ENCODE results near the gene FAM186B.

Gene FAM186B

GRCh38 chr12:49627752-49628360 lies 22.4 kb upstream of the FAM186B start:
- 49% methylated on average over 3 of the region's 3 CpGs for WGBS
- no peak overlapping the region for H3K4ac ChIP-seq (ENCODE audit: low read depth in 1 of 2, low read length in 2 of 2)
- H4K91ac ChIP-seq (ENCODE audit: low read length), result no peak overlapping the region
- no peak overlapping the region for H3K27ac ChIP-seq (ENCODE audit: low read length, poor library complexity, severe bottlenecking)
- H2BK5ac ChIP-seq (ENCODE audit: low read depth, low read length, poor library complexity, severe bottlenecking), result no peak overlapping the region
- H3K4me3 ChIP-seq (ENCODE audit: insufficient read depth in 1 of 2, low read depth in 1 of 2, low read length in 2 of 2), result no peak overlapping the region
- no peaks in the 10 kb centered on the region for H3K9me3 ChIP-seq (ENCODE audit: control insufficient read depth, low read length)
- H3K79me1 ChIP-seq (replicated peaks; ENCODE audit: low read length, poor library complexity, severe bottlenecking), result peaks cover 18% of the 10 kb centered on the region
- peak; percentile 81 for DNase-seq
- H3K23ac ChIP-seq (ENCODE audit: low read length in 2 of 2), result no peak overlapping the region
- no peak overlapping the region for H2BK120ac ChIP-seq (ENCODE audit: low read depth, low read length)
- peaks cover 10% of the 10 kb centered on the region for H3K4me1 ChIP-seq (ENCODE audit: control insufficient read depth, insufficient read depth, low read depth, low read length)
- H3K4me2 ChIP-seq (ENCODE audit: low read length, poor library complexity, severe bottlenecking), result no peak overlapping the region
- H3K9ac ChIP-seq (ENCODE audit: low read length), result no peak overlapping the region
- no peak overlapping the region for H3K14ac ChIP-seq (ENCODE audit: low read length in 2 of 2)
- H4K8ac ChIP-seq (ENCODE audit: low read length), result no peak overlapping the region
- no peak overlapping the region for H2BK12ac ChIP-seq (ENCODE audit: low read length in 2 of 2)
- H3K36me3 ChIP-seq (ENCODE audit: control insufficient read depth in 1 of 2, insufficient read depth in 2 of 2, low read depth in 1 of 2, low read length in 2 of 2), result peaks cover 10 to 11% of the 10 kb centered on the region in 2 experiments
- no peaks in the 10 kb centered on the region for H3K27me3 ChIP-seq (ENCODE audit: control insufficient read depth in 1 of 2, insufficient read depth in 1 of 2, low read length in 2 of 2)
- no peak overlapping the region for H2AFZ ChIP-seq (ENCODE audit: low read depth, low read length)
- H3K18ac ChIP-seq (ENCODE audit: low read depth in 1 of 2, low read length in 2 of 2), result no peak overlapping the region
- no peak overlapping the region for H2AK5ac ChIP-seq (ENCODE audit: low read length, severe bottlenecking)
- H2BK15ac ChIP-seq (ENCODE audit: low read depth, poor library complexity, severe bottlenecking), result no peak overlapping the region

DNA sequence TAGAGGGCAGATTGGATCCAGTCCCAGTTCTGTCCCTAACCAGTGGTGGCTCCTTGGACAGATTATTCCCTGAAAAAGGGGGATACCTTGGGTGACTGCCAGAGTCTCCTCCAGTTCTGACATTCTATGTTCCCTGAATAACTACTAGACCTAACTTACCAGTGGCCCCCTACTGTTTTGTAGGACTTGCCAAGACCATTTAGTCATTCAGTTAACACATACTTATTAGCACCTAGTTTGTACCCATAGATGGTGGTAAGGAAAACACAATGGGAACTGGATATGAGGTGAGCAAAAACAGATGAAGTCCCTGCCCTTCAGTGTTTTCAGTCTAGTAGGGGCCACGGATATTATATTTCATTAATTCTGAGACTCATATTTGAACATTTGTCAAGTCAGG lies 21.4 kb upstream of the FAM186B start:
- WGBS, result no CpG with 5 or more reads among the region's 1 CpG
- H3K4me3 ChIP-seq (ENCODE audit: insufficient read depth in 1 of 2, low read depth in 1 of 2, low read length in 2 of 2), result no peak overlapping the region

DNA sequence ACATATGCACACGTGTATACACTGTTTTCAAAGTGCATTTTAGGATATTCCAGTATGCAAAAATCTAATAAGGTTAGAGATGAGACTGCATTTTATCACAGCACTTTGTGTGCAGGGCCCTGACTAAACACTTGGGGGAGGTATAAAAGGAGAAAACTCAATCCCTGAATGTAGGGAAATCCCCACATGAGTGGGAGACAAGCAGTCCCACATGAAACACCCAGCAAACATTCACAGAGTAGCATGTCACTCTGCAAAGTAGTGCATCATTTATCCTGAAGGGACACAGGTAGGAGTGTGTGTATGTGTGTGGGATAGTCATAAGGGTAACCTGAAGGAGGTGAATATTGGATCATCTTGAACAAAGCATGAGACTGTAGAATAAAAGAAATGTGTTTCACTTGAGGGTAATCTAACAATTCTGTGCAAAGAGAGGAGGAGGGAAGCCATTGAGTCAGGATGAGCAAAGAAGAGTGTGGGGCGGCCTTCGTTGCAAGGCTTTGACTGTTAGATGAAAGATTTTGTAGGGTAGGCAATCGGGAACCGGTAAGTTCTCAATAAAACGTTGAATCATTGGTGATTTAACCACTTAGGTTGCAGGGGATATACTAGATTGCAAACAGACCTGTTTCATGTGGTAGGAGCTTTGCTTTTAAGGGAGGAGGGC lies 20.9 kb upstream of the FAM186B start:
- Histone ChIP-seq H2AK5ac (ENCODE audit: low read length, severe bottlenecking) (no peak overlapping the region), H4K91ac (ENCODE audit: low read length) (no peak overlapping the region), H3K9me3 (ENCODE audit: control insufficient read depth, low read length) (no peaks in the 10 kb centered on the region), H2BK12ac (ENCODE audit: low read length in 2 of 2) (no peak overlapping the region), H2BK15ac (ENCODE audit: low read depth, poor library complexity, severe bottlenecking) (no peak overlapping the region), H4K8ac (ENCODE audit: low read length) (no peak overlapping the region), H2BK5ac (ENCODE audit: low read depth, low read length, poor library complexity, severe bottlenecking) (no peak overlapping the region), H3K14ac (ENCODE audit: low read length in 2 of 2) (no peak overlapping the region), H3K18ac (ENCODE audit: low read depth in 1 of 2, low read length in 2 of 2) (no peak overlapping the region), H3K4ac (ENCODE audit: low read depth in 1 of 2, low read length in 2 of 2) (no peak overlapping the region), H3K79me1 (replicated peaks; ENCODE audit: low read length, poor library complexity, severe bottlenecking) (peaks cover 19% of the 10 kb centered on the region), H3K27ac (ENCODE audit: low read length, poor library complexity, severe bottlenecking) (no peak overlapping the region), H2AFZ (ENCODE audit: low read depth, low read length) (no peak overlapping the region), H3K4me2 (ENCODE audit: low read length, poor library complexity, severe bottlenecking) (no peak overlapping the region), H3K4me1 (ENCODE audit: control insufficient read depth, insufficient read depth, low read depth, low read length) (peaks cover 20% of the 10 kb centered on the region), H3K36me3 (ENCODE audit: control insufficient read depth in 1 of 2, insufficient read depth in 2 of 2, low read depth in 1 of 2, low read length in 2 of 2) (peaks cover 0 to under 1% of the 10 kb centered on the region in 2 experiments), H2BK120ac (ENCODE audit: low read depth, low read length) (no peak overlapping the region), H3K23ac (ENCODE audit: low read length in 2 of 2) (no peak overlapping the region), H3K4me3 (ENCODE audit: insufficient read depth in 1 of 2, low read depth in 1 of 2, low read length in 2 of 2) (no peak overlapping the region), H3K27me3 (ENCODE audit: control insufficient read depth in 1 of 2, insufficient read depth in 1 of 2, low read length in 2 of 2) (no peaks in the 10 kb centered on the region), H3K9ac (ENCODE audit: low read length) (no peak overlapping the region)
- DNase-seq, result peak; percentile 53
- 98% methylated on average over 5 of the region's 6 CpGs for WGBS

More for the DNA sequence above, 21.4 kb upstream of the FAM186B start:
- Histone ChIP-seq H3K9me3 (ENCODE audit: control insufficient read depth, low read length) (no peaks in the 10 kb centered on the region), H2AK5ac (ENCODE audit: low read length, severe bottlenecking) (no peak overlapping the region), H3K4me1 (ENCODE audit: control insufficient read depth, insufficient read depth, low read depth, low read length) (peaks cover 19% of the 10 kb centered on the region), H2BK12ac (ENCODE audit: low read length in 2 of 2) (no peak overlapping the region), H2BK120ac (ENCODE audit: low read depth, low read length) (no peak overlapping the region), H3K79me1 (replicated peaks; ENCODE audit: low read length, poor library complexity, severe bottlenecking) (peaks cover 20% of the 10 kb centered on the region), H3K14ac (ENCODE audit: low read length in 2 of 2) (no peak overlapping the region), H4K91ac (ENCODE audit: low read length) (no peak overlapping the region), H4K8ac (ENCODE audit: low read length) (no peak overlapping the region), H2BK5ac (ENCODE audit: low read depth, low read length, poor library complexity, severe bottlenecking) (no peak overlapping the region), H3K4me2 (ENCODE audit: low read length, poor library complexity, severe bottlenecking) (no peak overlapping the region), H3K27ac (ENCODE audit: low read length, poor library complexity, severe bottlenecking) (no peak overlapping the region), H3K27me3 (ENCODE audit: control insufficient read depth in 1 of 2, insufficient read depth in 1 of 2, low read length in 2 of 2) (no peaks in the 10 kb centered on the region), H3K23ac (ENCODE audit: low read length in 2 of 2) (no peak overlapping the region), H3K36me3 (ENCODE audit: control insufficient read depth in 1 of 2, insufficient read depth in 2 of 2, low read depth in 1 of 2, low read length in 2 of 2) (peaks cover 3 to 6% of the 10 kb centered on the region in 2 experiments), H2BK15ac (ENCODE audit: low read depth, poor library complexity, severe bottlenecking) (no peak overlapping the region), H3K9ac (ENCODE audit: low read length) (no peak overlapping the region), H3K18ac (ENCODE audit: low read depth in 1 of 2, low read length in 2 of 2) (no peak overlapping the region), H3K4ac (ENCODE audit: low read depth in 1 of 2, low read length in 2 of 2) (no peak overlapping the region), H2AFZ (ENCODE audit: low read depth, low read length) (no peak overlapping the region)
- DNase-seq, result no peak

- peaks cover 9% of the 10 kb centered on the region for H3K79me1 ChIP-seq (replicated peaks; ENCODE audit: low read length, poor library complexity, severe bottlenecking)
Measured at GRCh38 chr12:49624921-49625577, 19.6 kb upstream of the FAM186B start.

More at GRCh38 chr12:49624921-49625577, 19.6 kb upstream of the FAM186B start:
- Histone ChIP-seq H2BK5ac (ENCODE audit: low read depth, low read length, poor library complexity, severe bottlenecking) (no peak overlapping the region), H3K14ac (ENCODE audit: low read length in 2 of 2) (no peak overlapping the region), H3K9ac (ENCODE audit: low read length) (no peak overlapping the region), H3K4me3 (ENCODE audit: insufficient read depth in 1 of 2, low read depth in 1 of 2, low read length in 2 of 2) (no peak overlapping the region), H3K36me3 (ENCODE audit: control insufficient read depth in 1 of 2, insufficient read depth in 2 of 2, low read depth in 1 of 2, low read length in 2 of 2) (no peaks in the 10 kb centered on the region), H3K27me3 (ENCODE audit: control insufficient read depth in 1 of 2, insufficient read depth in 1 of 2, low read length in 2 of 2) (no peaks in the 10 kb centered on the region), H2BK12ac (ENCODE audit: low read length in 2 of 2) (no peak overlapping the region), H3K23ac (ENCODE audit: low read length in 2 of 2) (no peak overlapping the region), H4K8ac (ENCODE audit: low read length) (no peak overlapping the region), H4K91ac (ENCODE audit: low read length) (no peak overlapping the region), H3K4me2 (ENCODE audit: low read length, poor library complexity, severe bottlenecking) (no peak overlapping the region), H3K4ac (ENCODE audit: low read depth in 1 of 2, low read length in 2 of 2) (no peak overlapping the region), H3K18ac (ENCODE audit: low read depth in 1 of 2, low read length in 2 of 2) (no peak overlapping the region), H3K27ac (ENCODE audit: low read length, poor library complexity, severe bottlenecking) (peak overlapping the region; percentile 7), H2BK120ac (ENCODE audit: low read depth, low read length) (no peak overlapping the region), H2AFZ (ENCODE audit: low read depth, low read length) (no peak overlapping the region), H3K9me3 (ENCODE audit: control insufficient read depth, low read length) (no peaks in the 10 kb centered on the region), H2BK15ac (ENCODE audit: low read depth, poor library complexity, severe bottlenecking) (no peak overlapping the region), H2AK5ac (ENCODE audit: low read length, severe bottlenecking) (no peak overlapping the region), H3K4me1 (ENCODE audit: control insufficient read depth, insufficient read depth, low read depth, low read length) (peaks cover 20% of the 10 kb centered on the region)
- DNase-seq, result peak; percentile 81
- WGBS, result 79% methylated on average over 4 of the region's 4 CpGs
